ENCODE measurements around the gene COL4A2. TPM values are rescaled to one million over a fixed set of nuclear protein-coding genes. Genes with fewer than 3 reads are reported as not detected.

COL4A2 gene
- total RNA-seq, result 1,000 to 10,000 TPM in 1 of 4 donors, 100 to 1,000 TPM in 3; 655 to 1,231 (median 912) TPM

- TF ChIP-seq CTCF (IDR thresholded peaks at IDR 0.05; ENCODE audit: low read depth), result no peak
Measured at GRCh38 chr13:110306960-110307766, at the start of gene COL4A2, which contains the start of gene COL4A1. TSS of gene COL4A2 (plus strand) at chr13:110307284. CDS start at chr13:110307904, 620 bp downstream. TSS of gene COL4A1 (minus strand) at chr13:110307157. CDS start at chr13:110307027, 130 bp downstream.

- TF ChIP-seq CTCF (IDR thresholded peaks at IDR 0.05; ENCODE audit: low read depth), result no peak
Measured at GRCh38 chr13:110257408-110257807, 49.7 kb upstream of the COL4A2 start.

- TF ChIP-seq CTCF (IDR thresholded peaks at IDR 0.05; ENCODE audit: low read depth), result no peak
Measured at GRCh38 chr13:110258876-110259631, 48.0 kb upstream of the COL4A2 start.

DNA sequence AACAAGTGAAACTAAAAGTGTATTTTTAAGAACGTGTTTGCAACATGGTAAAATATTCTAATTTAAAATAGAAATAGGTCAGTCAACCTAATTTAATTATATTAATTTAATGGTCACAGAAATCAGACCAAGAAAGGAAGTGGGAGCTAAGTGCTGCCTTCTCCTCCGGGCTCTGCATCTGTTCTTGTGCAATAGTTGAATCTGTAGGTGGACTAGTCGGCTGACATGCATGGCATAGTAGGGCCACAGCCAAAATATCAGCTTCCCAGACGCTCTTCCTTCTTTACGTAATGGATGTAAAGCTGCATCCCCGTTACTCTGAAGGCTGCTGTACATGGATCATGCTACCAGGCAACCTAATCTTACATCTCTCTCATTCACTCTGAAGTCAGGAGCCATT is 47.4 kb upstream of the COL4A2 start:
- TF ChIP-seq CTCF (IDR thresholded peaks at IDR 0.05; ENCODE audit: low read depth), result no peak

GRCh38 chr13:110261166-110262081 is 45.7 kb upstream of the COL4A2 start:
- no peak for TF ChIP-seq CTCF (IDR thresholded peaks at IDR 0.05; ENCODE audit: low read depth)

GRCh38 chr13:110262082-110262436 is 45.0 kb upstream of the COL4A2 start:
- no peak for TF ChIP-seq CTCF (IDR thresholded peaks at IDR 0.05; ENCODE audit: low read depth)
